Measurements from ENCODE around the gene ZDHHC12. TPM values are rescaled to one million over a fixed set of nuclear protein-coding genes. Genes with fewer than 3 reads are reported as not detected.
A peak's percentile ranks its signal among the peaks of the same experiment; 100 is the strongest.

The ZDHHC12 gene
- polyA plus RNA-seq, 3 donors: 50.0 to 72.7 (median 68.4) TPM

GRCh38 chr9:128683340-128684064 lies 40.4 kb downstream of the ZDHHC12 start:
- Histone ChIP-seq H4K20me1 (ENCODE audit: insufficient read depth, low read length) (peaks cover 8% of the 10 kb centered on the region), H3K27me3 (ENCODE audit: control insufficient read depth in 2 of 2, insufficient read depth in 2 of 2, low read length in 2 of 2) (no peaks in the 10 kb centered on the region), H3K79me2 (ENCODE audit: insufficient read depth, low read length) (peaks cover 63% of the 10 kb centered on the region), H3K9ac (ENCODE audit: insufficient read depth, low read length, poor library complexity, severe bottlenecking) (peak overlapping the region; percentile 83), H3K27ac (ENCODE audit: low read depth in 1 of 2, low read length in 2 of 2) (peak overlapping the region; percentile 83 to 97), H3K36me3 (replicated peaks in 1 of 2; ENCODE audit: control insufficient read depth in 1 of 2, insufficient read depth in 2 of 2, low read length in 2 of 2) (no peaks in the 10 kb centered on the region), H3K9me3 (replicated peaks in 1 of 2; ENCODE audit: control insufficient read depth in 1 of 2, insufficient read depth in 1 of 2, low read length in 2 of 2) (peaks cover 0 to 3% of the 10 kb centered on the region in 2 donors), H3K4me2 (replicated peaks; ENCODE audit: extremely low read depth, low read length, poor library complexity, severe bottlenecking) (peak overlapping the region; percentile 93), H3K4me1 (ENCODE audit: control insufficient read depth in 1 of 2, insufficient read depth in 2 of 2, low read length in 2 of 2) (peaks cover 48 to 54% of the 10 kb centered on the region in 2 donors), H3K4me3 (replicated peaks in 1 of 3; ENCODE audit: low read depth in 2 of 3, low read length in 3 of 3) (peak overlapping the region; percentile 84 to 100 (median 96)), H2AFZ (ENCODE audit: insufficient read depth, low read depth, low read length, poor library complexity, severe bottlenecking) (peak overlapping the region; percentile 91)
- Mint-ChIP-seq H3K4me1 (peaks cover 49% of the 10 kb centered on the region), H3K27me3 (ENCODE audit: low read depth in 3 of 3) (peaks cover 0 to 3% (median 2%) of the 10 kb centered on the region in 3 donors), H3K4me3 (peak overlapping the region; percentile 99 to 100), H3K9me3 (peaks cover 0 to 6% (median 3%) of the 10 kb centered on the region in 7 donors), H3K27ac (peak overlapping the region; percentile 95 to 98 (median 97)), H3K36me3 (peaks cover 2 to 3% of the 10 kb centered on the region in 2 donors)
- DNase-seq: peak; percentile 43 to 63 (median 56)
- intact Hi-C loops (cut with micrococcal nuclease): loop anchor here in 1 of 2 donors (2.0 kb wide), 1 partner anchor 27 kb away; the partner anchor contains the start of gene DYNC2I2
- TF ChIP-seq CTCF (IDR thresholded peaks at IDR 0.05): no peak
- WGBS (ENCODE audit: insufficient coverage): 0% methylated on average over 9 of the region's 21 CpGs

- no peak overlapping the region for H3K9ac ChIP-seq (ENCODE audit: insufficient read depth, low read length, poor library complexity, severe bottlenecking)
- Mint-ChIP-seq H3K9me3 (no peaks in the 10 kb centered on the region), H3K27ac (no peak overlapping the region)
Measured at GRCh38 chr9:128677794-128678193, 46.1 kb downstream of the ZDHHC12 start.

More at GRCh38 chr9:128677794-128678193, 46.1 kb downstream of the ZDHHC12 start:
- Histone ChIP-seq H3K4me1 (ENCODE audit: control insufficient read depth in 1 of 2, insufficient read depth in 2 of 2, low read length in 2 of 2) (peaks cover under 1 to 2% of the 10 kb centered on the region in 2 donors), H3K36me3 (replicated peaks in 1 of 2; ENCODE audit: control insufficient read depth in 1 of 2, insufficient read depth in 2 of 2, low read length in 2 of 2) (peaks cover 0 to 8% of the 10 kb centered on the region in 2 donors), H2AFZ (ENCODE audit: insufficient read depth, low read depth, low read length, poor library complexity, severe bottlenecking) (no peak overlapping the region), H3K27ac (ENCODE audit: low read depth in 1 of 2, low read length in 2 of 2) (no peak overlapping the region), H3K4me2 (replicated peaks; ENCODE audit: extremely low read depth, low read length, poor library complexity, severe bottlenecking) (no peak overlapping the region), H3K4me3 (replicated peaks in 1 of 3; ENCODE audit: low read depth in 2 of 3, low read length in 3 of 3) (no peak overlapping the region), H4K20me1 (ENCODE audit: insufficient read depth, low read length) (peaks cover 8% of the 10 kb centered on the region), H3K79me2 (ENCODE audit: insufficient read depth, low read length) (peaks cover 17% of the 10 kb centered on the region), H3K9me3 (replicated peaks in 1 of 2; ENCODE audit: control insufficient read depth in 1 of 2, insufficient read depth in 1 of 2, low read length in 2 of 2) (no peaks in the 10 kb centered on the region), H3K27me3 (ENCODE audit: control insufficient read depth in 2 of 2, insufficient read depth in 2 of 2, low read length in 2 of 2) (no peaks in the 10 kb centered on the region)
- no peak for DNase-seq
- no peak overlapping the region for H3K4me3 Mint-ChIP-seq
- no peaks in the 10 kb centered on the region for H3K27me3 Mint-ChIP-seq (ENCODE audit: low read depth in 3 of 3)
- TF ChIP-seq CTCF (IDR thresholded peaks at IDR 0.05): no peak
- peaks cover 3 to 24% of the 10 kb centered on the region in 2 donors for H3K36me3 Mint-ChIP-seq
- intact Hi-C loops (cut with micrococcal nuclease): no loop called here
- no peaks in the 10 kb centered on the region for H3K4me1 Mint-ChIP-seq
- no CpG with 5 or more reads among the region's 10 CpGs for WGBS (ENCODE audit: insufficient coverage)
